OCI-LY3 (cell line): ENCODE results near the gene RAP1B.

Experiments
- H2AFZ ChIP-seq: fragments of 200-600, 300-600 bp; shearing (Covaris generic); 2 replicates; pipeline ENCODE4 v1.6.0; 2014; ENCODE audit warnings: antibody characterized with exemption, low read depth, low read length
- H3K27ac ChIP-seq: fragments of 200-600, 300-600 bp; sonication (generic); 2 replicates; pipeline ENCODE4 v1.5.1; 2014; ENCODE audit warnings: mild to moderate bottlenecking, low read length, moderate library complexity, mixed read lengths
- H3K27me3 ChIP-seq: fragments of 200-600, 300-600 bp; sonication (generic); 2 replicates; pipeline ENCODE4 v1.6.1; 2014; ENCODE audit warnings: low read depth, low read length, mixed read lengths
- H3K36me3 ChIP-seq: fragments of 200-600, 300-600 bp; sonication (generic); replicated peaks from 2 replicates; pipeline ENCODE3; 2014; ENCODE audit warnings: low read depth, low read length, mixed read lengths
- H3K4me1 ChIP-seq: fragments of 300-600, 200-600 bp; sonication (generic); 2 replicates; pipeline ENCODE4 v1.6.1; 2014; ENCODE audit warnings: low read length, mixed read lengths
- H3K4me2 ChIP-seq: fragments of 200-600, 300-600 bp; sonication (generic); 2 replicates; pipeline ENCODE4 v1.6.1; 2014; ENCODE audit warnings: low read length, mixed read lengths
- H3K4me3 ChIP-seq: fragments of 300-600, 200-600 bp; sonication (generic); 2 replicates; pipeline ENCODE4 v1.5.1; 2014; ENCODE audit warnings: antibody characterized with exemption, mild to moderate bottlenecking, low read length, moderate library complexity
- H3K79me2 ChIP-seq: fragments of 300-600, 200-600 bp; shearing (Covaris generic); 2 replicates; pipeline ENCODE4 v1.6.1; 2014; ENCODE audit warnings: mild to moderate bottlenecking, low read length, mixed read lengths
- H3K9ac ChIP-seq: fragments of 300-600, 200-600 bp; shearing (Covaris generic); 2 replicates; pipeline ENCODE4 v1.6.0; 2014; ENCODE audit warnings: mild to moderate bottlenecking, low read length, moderate library complexity
- H3K9me3 ChIP-seq: fragments of 200-600, 300-600 bp; shearing (Covaris generic); 2 replicates; pipeline ENCODE4 v1.6.1; 2014; ENCODE audit warnings: low read length, mixed read lengths; ENCODE audit not compliant: insufficient read depth
- H4K20me1 ChIP-seq: fragments of 200-600, 300-600 bp; sonication (generic); 2 replicates; pipeline ENCODE4 v1.6.1; 2016; ENCODE audit warnings: low read length, mixed read lengths; ENCODE audit not compliant: insufficient read depth
- EZH2phosphoT487 ChIP-seq: fragments of 200-600 bp; shearing (Covaris generic); IDR thresholded peaks from 2 replicates; pipeline ENCODE4 v1.6.1; 2018; ENCODE audit warnings: antibody characterized with exemption, mixed run types, low read depth
- TF ChIP-seq, protein P1 (sequence below): fragments of 200-600, 300-600 bp; sonication (generic); IDR thresholded peaks from 2 replicates; pipeline ENCODE4 v1.5.1; 2014; ENCODE audit warnings: antibody characterized with exemption, low read length, low read depth

Gene RAP1B

DNA sequence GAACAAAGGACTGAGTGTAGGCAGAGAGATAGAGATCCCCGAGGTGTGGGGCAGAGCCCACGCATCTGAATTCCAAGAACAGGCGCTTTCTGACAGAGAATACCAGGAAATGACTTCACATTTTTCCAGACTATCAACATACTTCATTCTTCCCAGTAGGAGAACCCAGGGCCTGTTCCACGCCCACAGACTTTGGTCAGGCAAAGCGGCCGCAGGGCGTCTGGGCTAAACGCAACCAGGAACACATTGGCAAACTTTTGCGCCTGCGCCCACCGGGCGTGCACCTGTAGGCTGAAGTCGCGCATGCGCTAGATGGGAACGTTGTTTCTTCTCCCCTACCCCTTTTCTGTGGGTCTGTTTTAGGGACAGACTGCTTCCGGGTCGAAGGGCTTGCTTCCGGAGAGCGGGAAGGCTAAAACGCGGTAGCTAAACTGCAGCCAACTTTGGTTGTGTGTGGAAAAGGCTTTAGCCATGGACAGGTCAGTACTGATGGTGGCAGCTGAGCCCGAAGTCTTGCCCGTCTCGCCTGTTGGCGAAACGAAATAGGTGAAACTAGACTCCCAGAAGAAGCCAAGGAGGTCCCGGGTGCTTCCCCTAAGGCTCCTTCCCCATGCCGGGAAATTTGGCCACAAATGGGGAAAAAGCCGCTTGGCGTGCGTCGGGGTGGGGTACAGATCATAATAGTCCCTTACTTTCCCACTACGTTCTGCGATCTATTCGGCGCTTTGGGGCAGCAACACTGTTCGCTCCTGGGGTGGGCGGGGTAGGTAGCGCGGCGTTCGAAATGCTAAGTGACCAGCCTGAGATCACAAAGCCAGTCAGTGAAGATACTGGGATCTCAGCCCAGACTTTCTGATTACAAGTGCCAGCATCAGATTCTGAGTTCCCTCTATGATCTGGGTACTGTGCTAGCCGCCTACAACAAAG, 76.2 kb downstream of the RAP1B start, which contains the start of gene NUP107:
Gene NUP107 (plus strand): TSS at position 384 of the 927 bp plus-strand sequence. CDS start 88 bp downstream, at position 472.
- H2AFZ ChIP-seq = peak within 1 kb of the TSS; percentile 91
- H3K9me3 ChIP-seq = no peaks in the 10 kb centered on the region
- no peaks in the 10 kb centered on the region for H3K27me3 ChIP-seq
- H3K27ac ChIP-seq = peak within 1 kb of the TSS; percentile 44
- H3K4me1 ChIP-seq = peaks cover 27% of the 10 kb centered on the region
- H3K4me3 ChIP-seq = peak within 1 kb of the TSS; percentile 89
- peaks cover 20% of the 10 kb centered on the region for H3K36me3 ChIP-seq
- TF ChIP-seq, protein P1, sequence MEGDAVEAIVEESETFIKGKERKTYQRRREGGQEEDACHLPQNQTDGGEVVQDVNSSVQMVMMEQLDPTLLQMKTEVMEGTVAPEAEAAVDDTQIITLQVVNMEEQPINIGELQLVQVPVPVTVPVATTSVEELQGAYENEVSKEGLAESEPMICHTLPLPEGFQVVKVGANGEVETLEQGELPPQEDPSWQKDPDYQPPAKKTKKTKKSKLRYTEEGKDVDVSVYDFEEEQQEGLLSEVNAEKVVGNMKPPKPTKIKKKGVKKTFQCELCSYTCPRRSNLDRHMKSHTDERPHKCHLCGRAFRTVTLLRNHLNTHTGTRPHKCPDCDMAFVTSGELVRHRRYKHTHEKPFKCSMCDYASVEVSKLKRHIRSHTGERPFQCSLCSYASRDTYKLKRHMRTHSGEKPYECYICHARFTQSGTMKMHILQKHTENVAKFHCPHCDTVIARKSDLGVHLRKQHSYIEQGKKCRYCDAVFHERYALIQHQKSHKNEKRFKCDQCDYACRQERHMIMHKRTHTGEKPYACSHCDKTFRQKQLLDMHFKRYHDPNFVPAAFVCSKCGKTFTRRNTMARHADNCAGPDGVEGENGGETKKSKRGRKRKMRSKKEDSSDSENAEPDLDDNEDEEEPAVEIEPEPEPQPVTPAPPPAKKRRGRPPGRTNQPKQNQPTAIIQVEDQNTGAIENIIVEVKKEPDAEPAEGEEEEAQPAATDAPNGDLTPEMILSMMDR = no peak
- TF ChIP-seq EZH2phosphoT487 = no peak
- H3K4me2 ChIP-seq = peak within 1 kb of the TSS; percentile 95
- no peaks in the 10 kb centered on the region for H4K20me1 ChIP-seq
- H3K9ac ChIP-seq = peak within 1 kb of the TSS; percentile 85
- H3K79me2 ChIP-seq = peaks cover 30% of the 10 kb centered on the region

DNA sequence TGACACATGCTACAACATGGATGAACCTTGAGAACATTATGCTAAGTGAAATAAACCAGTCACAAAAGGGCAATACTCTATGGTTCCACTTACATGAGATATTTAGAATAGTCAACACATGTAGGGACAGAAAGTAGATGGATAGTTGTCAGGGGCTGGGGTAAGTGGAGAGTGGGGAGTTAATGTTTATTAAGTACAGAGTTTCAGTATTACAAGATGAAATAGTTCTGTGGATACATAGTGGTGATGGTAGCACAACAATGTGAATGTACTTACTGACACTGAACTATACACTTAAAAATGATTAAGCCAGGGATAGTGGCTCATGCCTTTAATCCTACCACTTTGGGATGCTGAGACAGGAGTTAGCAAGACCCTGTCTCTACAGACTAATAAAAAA, 84.8 kb downstream of the RAP1B start:
- Histone ChIP-seq H3K27ac (no peak overlapping the region), H3K9me3 (no peaks in the 10 kb centered on the region), H4K20me1 (no peaks in the 10 kb centered on the region), H3K9ac (no peak overlapping the region), H3K4me2 (no peak overlapping the region), H3K4me1 (no peaks in the 10 kb centered on the region), H3K79me2 (no peaks in the 10 kb centered on the region), H2AFZ (no peak overlapping the region), H3K36me3 (peaks cover 44% of the 10 kb centered on the region), H3K27me3 (no peaks in the 10 kb centered on the region), H3K4me3 (no peak overlapping the region)
- TF ChIP-seq, protein P1 = no peak
- TF ChIP-seq EZH2phosphoT487 = no peak

DNA sequence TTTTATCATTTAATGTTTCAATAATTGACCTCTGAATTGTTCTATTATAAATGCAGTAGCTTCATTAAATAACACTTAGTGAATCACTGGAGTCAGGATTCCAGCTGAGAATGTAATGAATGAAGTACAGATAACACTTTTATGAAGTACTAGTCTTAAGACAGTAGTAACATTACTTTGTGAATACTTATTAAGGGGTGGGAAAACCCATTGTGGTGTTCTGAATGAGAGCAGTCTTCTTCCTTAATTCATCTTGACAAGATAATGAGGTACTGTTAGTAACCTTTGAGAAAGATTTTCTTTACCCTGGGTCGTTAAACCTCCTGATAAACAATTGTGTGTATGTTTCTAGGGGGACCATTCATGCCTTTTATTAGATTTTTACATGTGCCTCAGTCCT, 88.8 kb downstream of the RAP1B start:
- H3K9me3 ChIP-seq = no peaks in the 10 kb centered on the region
- no peaks in the 10 kb centered on the region for H4K20me1 ChIP-seq
- H3K79me2 ChIP-seq = no peaks in the 10 kb centered on the region
- no peak overlapping the region for H3K27ac ChIP-seq
- peaks cover 36% of the 10 kb centered on the region for H3K36me3 ChIP-seq
- H3K4me3 ChIP-seq = no peak overlapping the region
- H3K27me3 ChIP-seq = no peaks in the 10 kb centered on the region
- no peak overlapping the region for H3K4me2 ChIP-seq
- no peak overlapping the region for H3K9ac ChIP-seq
- no peak overlapping the region for H2AFZ ChIP-seq
- TF ChIP-seq, protein P1 = no peak
- no peak for TF ChIP-seq EZH2phosphoT487
- no peaks in the 10 kb centered on the region; the same call in 1 of the 2 replicates for H3K4me1 ChIP-seq
